Neutrophil (primary cell): ENCODE results near the gene LNX2.

Source experiments
- H3K27ac ChIP-seq: fragments of 200-600 bp; sonication (generic); 2 replicates; pipeline ENCODE4 v1.5.1; 2016; ENCODE audit warnings: mild to moderate bottlenecking, moderate library complexity
- H3K27me3 ChIP-seq: fragments of 200-600 bp; sonication (generic); 2 replicates; pipeline ENCODE4 v1.6.0; 2016; ENCODE audit warnings: mild to moderate bottlenecking
- H3K36me3 ChIP-seq: fragments of 200-600 bp; sonication (generic); 2 replicates; pipeline ENCODE4 v1.5.1; 2017
- H3K4me1 ChIP-seq, 2 experiments: fragments of 200-600 bp in 1 of 2; sonication (generic) in 1 of 2; 1 replicate in 1 of 2; 2 replicates in 1 of 2; pipeline versions ENCODE4 v1.5.1 to v1.6.1; 2013 to 2016; ENCODE audit warnings: low read depth in 1 of 2, low read length in 1 of 2, mild to moderate bottlenecking in 1 of 2, moderate library complexity in 1 of 2; ENCODE audit not compliant: control insufficient read depth in 1 of 2, insufficient read depth in 1 of 2
- H3K4me3 ChIP-seq, 2 experiments: fragments of 200-600 bp in 1 of 2; sonication (generic) in 1 of 2; 1 replicate in 1 of 2; 2 replicates in 1 of 2; pipeline ENCODE4 v1.5.1; 2013 to 2016; ENCODE audit warnings: low read depth in 1 of 2, low read length in 1 of 2, mild to moderate bottlenecking in 1 of 2, moderate library complexity in 1 of 2
- H3K9me3 ChIP-seq: fragments of 200-600 bp; sonication (generic); 2 replicates; pipeline ENCODE4 v1.5.1; 2016
- CTCF ChIP-seq: fragments of 200-600 bp; sonication (generic); IDR thresholded peaks from 2 replicates; pipeline ENCODE4 v1.5.1; 2016; ENCODE audit warnings: antibody characterized with exemption

The LNX2 gene

GRCh38 chr13:27565818-27566217, 54.5 kb downstream of the LNX2 start:
- TF ChIP-seq CTCF: no peak
- H3K27ac ChIP-seq: no peak overlapping the region
- no peaks in the 10 kb centered on the region for H3K9me3 ChIP-seq
- no peaks in the 10 kb centered on the region for H3K27me3 ChIP-seq
- H3K36me3 ChIP-seq: peaks cover 33% of the 10 kb centered on the region
- H3K4me1 ChIP-seq: peaks cover 8 to 15% of the 10 kb centered on the region in 2 experiments
- H3K4me3 ChIP-seq: no peak overlapping the region

- Histone ChIP-seq H3K4me3 (no peak overlapping the region), H3K27ac (no peak overlapping the region), H3K9me3 (no peaks in the 10 kb centered on the region), H3K4me1 (peaks cover 0 to 7% of the 10 kb centered on the region in 2 experiments), H3K27me3 (no peaks in the 10 kb centered on the region), H3K36me3 (peaks cover 22% of the 10 kb centered on the region)
- TF ChIP-seq CTCF: no peak
Observed at GRCh38 chr13:27562457-27562856, 57.9 kb downstream of the LNX2 start.

- TF ChIP-seq CTCF: no peak
Observed at GRCh38 chr13:27559719-27560118, 60.6 kb downstream of the LNX2 start.

GRCh38 chr13:27556109-27556508, 64.2 kb downstream of the LNX2 start:
- Histone ChIP-seq H3K36me3 (peaks cover 23% of the 10 kb centered on the region), H3K4me1 (peaks cover 0 to under 1% of the 10 kb centered on the region in 2 experiments), H3K27ac (no peak overlapping the region), H3K9me3 (no peaks in the 10 kb centered on the region), H3K4me3 (no peak overlapping the region), H3K27me3 (no peaks in the 10 kb centered on the region)
- no peak for TF ChIP-seq CTCF

More at GRCh38 chr13:27559719-27560118, 60.6 kb downstream of the LNX2 start:
- no peak overlapping the region for H3K27ac ChIP-seq
- no peak overlapping the region for H3K4me3 ChIP-seq
- H3K36me3 ChIP-seq: peaks cover 9% of the 10 kb centered on the region
- no peaks in the 10 kb centered on the region for H3K27me3 ChIP-seq
- H3K4me1 ChIP-seq: peaks cover 0 to 7% of the 10 kb centered on the region in 2 experiments
- H3K9me3 ChIP-seq: no peaks in the 10 kb centered on the region

- Histone ChIP-seq H3K9me3 (no peaks in the 10 kb centered on the region), H3K4me1 (no peaks in the 10 kb centered on the region), H3K27me3 (no peaks in the 10 kb centered on the region), H3K27ac (no peak overlapping the region), H3K4me3 (no peak overlapping the region), H3K36me3 (peaks cover 43% of the 10 kb centered on the region)
- no peak for TF ChIP-seq CTCF
Observed at GRCh38 chr13:27551562-27551961, 68.8 kb downstream of the LNX2 start.
